Activated CD4-positive, CD25-positive, alpha-beta regulatory T cell treated with anti-CD3 and anti-CD28 coated beads, Interleukin-2, amount 50 U/mL, for 16 hours (primary cell): ENCODE results near the gene CPED1.
"Not testable (repeated sequence)": the region's sequence is repeated elsewhere in the genome, so short reads cannot be mapped to it uniquely, and the experiment has no call there.

Experiments
- DNase-seq: peaks from one replicate; pipeline ENCODE4 v3.0.0-alpha.2; 2020; ENCODE audit warnings: low read depth, low spot score

CPED1 gene

DNA sequence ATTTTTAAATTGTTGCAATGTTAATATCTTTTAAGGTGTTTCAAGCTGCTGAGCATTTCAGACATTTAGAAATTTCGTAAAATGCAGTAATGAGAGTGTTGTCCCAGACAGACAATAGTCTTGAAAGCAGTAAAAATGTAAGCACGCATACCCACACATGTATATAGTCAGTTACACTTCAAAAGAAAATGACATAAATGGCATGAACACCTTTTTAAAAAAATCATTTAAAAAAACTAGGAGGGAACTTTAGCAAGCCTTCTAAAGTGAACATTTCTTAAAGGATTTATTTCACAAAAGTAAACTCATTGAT lies 51.0 kb downstream of the CPED1 start:
- DNase-seq, result no peak

DNA sequence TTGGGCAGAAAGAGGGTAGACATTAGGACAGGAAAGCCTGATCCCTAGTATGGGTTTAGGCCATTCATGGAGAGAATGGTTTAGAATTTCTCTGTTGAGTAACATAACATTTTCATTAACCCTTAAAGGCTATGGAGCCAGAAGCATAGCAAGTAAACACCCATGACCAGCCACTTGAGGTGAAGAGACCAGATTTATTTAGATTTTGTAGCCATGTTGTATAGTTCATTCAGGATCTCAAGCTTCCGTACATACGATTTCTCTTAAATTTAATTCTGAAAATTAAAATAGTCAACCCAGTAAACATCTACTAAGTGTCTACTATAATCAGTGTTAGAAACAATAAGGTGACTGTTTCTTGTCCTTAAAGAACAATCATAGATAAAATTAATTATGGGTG lies 51.5 kb downstream of the CPED1 start:
- DNase-seq, result no peak

DNA sequence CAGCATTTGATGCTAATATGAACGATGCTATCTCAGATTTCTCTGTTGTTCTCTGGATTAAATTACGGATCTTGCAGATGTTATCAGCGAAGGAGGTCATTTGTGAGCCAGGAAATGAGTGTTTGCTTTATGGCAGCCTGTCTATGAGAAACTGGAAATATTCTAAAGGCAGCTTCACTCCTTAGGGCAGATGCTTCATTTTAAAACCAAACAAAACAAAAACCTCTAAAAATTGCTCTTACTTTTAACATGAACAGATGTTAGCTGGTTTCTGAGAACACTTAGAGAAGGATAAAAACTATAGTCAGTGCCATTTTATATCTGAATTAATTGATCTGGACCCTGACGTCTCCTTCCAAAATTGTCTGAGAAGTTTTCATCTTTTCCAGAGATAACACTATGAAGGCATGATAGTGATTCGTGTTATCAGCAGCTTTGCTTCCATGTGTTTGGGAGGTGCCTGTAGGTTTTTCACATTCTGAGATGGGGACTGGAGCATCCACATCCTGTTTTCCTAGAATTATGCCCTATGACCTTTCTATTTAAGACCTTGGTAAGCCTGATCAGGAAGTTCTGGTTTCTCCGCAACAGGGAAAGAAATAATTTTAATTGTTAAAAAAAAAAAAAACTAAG lies 53.1 kb downstream of the CPED1 start:
- DNase-seq, result no peak

DNA sequence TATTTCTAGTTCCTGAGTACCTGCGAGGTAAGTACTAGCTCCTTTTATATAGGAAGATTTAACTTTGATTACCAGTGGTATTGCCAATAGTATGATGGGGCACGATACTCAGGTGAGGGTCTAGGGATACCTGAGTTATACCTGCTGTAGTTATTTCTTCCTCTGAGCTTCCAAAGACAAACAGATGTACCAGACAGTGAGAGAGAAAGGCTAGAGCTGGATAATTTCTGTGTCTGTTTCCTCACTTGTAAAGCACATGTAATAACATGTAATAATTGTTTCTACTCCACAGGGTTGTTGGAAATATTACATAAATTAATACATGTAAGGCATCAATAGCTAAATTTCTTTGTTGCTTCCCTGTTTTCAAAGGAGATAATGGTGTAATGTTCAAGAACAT lies 53.7 kb downstream of the CPED1 start:
- no peak for DNase-seq

DNA sequence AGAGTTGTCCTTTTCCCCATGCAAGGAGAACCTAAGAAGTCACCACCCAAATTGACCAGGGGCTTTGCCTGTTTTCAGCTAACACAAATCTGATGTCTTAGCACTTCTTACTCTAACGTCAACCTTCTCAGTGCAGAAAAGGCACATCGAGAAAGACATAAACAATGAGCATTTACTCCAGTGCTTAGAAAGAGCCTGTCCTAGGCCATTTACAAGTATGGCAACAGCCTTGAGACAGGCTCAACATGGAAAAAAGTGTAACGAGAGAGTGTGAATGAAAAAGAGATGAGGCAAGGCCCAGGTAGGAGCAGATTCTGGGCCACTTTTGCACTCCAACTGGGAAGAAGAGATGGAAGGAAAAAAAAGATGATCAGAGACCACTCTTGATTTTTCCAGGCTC lies 54.4 kb downstream of the CPED1 start:
- no peak for DNase-seq

DNA sequence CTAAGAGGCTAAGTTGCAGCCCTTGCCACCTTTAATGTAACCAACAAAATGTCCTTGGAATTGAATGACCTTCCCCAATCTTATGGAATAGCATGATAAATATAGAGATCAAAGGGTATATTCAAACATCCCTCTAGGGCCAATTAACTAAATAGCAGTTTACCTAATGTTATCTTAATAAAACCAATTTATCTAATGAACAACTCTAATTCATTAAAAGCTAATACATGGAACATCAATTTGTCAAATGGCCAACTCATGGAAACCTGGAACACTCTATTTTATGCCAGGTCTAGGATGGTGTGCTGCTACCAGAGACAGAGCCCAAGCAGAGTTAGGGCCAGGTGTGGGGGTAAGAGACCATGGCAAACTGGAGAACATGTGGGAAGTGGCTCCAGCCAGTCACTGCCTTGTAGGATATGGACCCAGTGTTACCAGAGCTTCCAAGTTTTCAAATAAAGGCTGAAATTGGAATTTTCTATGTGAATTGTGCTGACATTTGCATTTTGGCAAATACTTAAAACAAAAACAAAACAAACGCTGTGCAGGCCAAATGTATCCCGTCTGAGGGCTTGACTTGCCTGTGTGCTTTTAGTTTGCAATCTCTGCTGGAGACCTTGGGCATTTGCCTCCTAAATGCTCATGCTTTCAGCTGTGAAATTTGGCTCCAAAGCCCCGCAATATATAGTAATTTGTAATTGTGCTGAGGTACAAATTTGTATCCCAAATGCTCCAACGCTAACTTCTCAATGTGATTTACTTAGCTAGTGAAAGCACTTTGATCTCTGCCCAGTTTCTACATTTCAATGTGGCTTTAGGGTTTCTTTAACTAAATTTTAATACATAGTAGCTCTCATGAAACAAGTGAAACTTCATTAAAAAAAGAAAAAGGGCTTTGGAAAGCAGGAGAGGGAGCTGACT lies 55.1 kb downstream of the CPED1 start:
- no peak for DNase-seq

DNA sequence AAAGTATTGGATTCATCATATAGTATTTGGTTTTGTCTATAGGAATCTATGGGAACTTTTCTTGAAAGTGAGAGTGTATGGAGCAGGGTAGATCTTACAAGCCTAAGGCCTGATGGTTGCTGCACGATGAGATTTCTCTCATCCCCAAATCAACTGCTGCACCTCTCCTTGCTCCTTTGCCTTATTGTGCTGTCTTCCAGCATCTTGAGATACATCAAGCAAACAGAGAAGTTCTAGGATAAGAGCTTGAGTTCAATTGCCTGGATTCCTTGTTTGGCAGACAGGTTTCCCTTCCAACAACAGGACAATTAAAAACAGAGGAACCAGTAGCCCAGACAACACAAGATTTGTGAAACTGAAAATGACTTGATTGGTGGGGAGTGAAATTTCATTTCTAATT lies 56.6 kb downstream of the CPED1 start:
- DNase-seq, result no peak

DNA sequence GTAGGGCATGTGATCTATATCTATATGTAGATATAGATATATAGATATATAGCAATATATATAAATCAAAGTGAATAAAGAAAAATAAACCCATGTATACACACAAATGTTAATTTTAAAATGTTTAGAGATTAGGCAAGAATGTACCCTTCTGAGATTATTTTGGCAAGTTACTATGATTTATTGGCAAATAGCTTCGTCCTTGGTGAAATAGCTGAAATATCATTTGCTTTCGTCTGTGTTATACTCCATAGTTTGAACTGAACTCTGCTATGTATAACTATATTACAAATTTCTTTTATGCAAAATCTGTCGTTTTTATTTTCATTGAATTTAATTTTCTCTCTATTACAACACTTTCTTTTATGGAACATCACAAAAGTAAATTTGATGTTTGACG lies 57.5 kb downstream of the CPED1 start:
- no peak for DNase-seq

DNA sequence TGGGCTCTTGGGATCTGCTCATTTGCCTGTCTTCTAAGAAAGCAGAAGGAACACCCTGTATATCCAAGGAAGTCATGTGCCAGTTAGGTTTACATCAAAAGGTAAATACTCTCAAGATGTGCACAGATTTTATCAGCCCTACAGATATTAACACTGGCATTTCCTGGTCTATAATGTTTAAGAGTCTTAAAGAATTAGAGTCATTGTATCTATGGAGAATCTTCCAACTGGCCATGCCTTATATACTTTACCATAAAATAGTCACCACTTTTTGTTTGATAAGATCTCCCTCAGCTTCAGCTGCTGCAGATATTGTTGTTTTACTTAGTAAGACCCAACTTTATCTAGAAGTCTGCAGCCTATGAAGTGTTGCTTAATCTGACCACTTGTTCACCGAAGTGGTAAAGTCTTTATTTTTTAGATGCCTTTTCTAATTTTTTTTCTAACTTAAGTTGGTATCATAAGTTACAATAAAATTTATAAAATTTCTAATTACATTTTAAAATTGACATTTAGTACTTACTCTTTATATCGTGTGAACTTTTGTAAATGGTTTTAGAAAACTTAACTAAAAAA lies 58.5 kb downstream of the CPED1 start:
- DNase-seq, result no peak

DNA sequence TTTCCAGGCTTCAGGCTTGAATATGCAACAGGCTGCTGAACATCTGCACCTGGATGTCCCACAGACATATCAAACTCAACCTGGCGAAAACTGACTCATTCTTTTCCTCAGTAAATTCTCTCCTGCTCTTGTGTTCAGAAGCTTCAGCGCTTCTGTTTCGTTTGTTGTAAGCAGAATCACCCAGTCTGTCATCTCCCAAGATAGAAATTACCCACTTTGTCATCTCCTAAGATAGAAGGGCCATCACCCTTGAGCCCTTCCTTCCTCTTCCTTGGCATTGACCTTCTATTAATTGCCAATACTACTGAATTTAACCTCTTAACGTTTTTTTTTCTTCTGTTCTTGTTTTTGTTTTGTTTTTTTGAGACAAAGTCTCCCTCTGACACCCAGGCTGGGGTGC lies 59.7 kb downstream of the CPED1 start:
- DNase-seq, result no peak

DNA sequence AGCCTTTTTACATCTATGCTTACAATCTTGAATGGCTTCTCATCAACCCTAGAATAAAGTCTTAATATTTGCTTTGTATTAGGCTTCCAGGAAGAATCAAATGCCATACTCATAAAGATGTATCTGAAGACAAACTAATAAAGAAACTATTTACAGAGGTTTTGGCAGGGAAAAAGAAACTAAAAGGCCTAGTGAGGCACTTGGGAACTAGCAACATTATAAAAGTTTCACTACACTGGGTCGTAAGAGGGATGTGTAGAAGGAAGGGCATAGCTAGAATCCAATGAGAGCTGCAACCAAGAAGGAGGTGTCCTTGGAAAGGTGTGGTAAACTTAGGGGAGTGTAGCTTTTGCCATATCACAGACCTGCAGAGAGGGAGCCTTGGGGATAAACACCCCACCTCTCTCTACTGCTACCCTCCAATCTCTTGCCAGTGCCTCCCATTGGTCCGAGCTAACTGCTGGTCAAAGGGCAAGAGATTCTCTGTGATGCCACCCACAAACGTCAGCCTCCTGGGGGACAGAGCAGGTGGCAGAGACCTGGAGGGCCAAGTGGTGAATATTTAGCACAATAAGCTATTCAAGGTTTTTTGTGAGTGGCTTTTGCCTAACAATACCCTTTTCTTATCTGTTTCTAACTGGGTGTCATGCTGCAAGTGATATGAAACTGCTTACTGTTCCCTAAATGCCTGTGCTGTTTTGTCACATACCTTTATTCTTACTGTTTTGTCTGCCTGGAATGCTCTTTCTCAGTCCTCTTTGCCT lies 60.7 kb downstream of the CPED1 start:
- no peak for DNase-seq

DNA sequence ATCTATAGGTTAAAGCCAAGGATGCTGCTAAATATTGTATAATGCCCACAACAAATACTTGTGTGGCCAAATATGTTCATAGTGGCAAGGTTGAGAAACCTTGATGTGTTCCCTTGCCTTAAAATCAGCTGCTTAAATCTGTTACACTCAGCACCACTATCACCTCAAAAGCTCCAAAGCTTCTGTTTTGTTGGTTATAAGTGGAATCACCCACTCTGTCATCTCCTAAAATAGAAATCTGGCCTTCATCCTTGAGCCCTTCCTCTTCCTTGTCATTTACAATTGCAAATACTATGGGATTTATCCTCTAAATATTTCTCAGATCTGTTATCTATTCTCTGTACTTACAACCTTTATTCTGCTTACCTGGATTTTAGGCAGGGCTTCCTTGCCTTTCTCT lies 61.4 kb downstream of the CPED1 start:
- no peak for DNase-seq

DNA sequence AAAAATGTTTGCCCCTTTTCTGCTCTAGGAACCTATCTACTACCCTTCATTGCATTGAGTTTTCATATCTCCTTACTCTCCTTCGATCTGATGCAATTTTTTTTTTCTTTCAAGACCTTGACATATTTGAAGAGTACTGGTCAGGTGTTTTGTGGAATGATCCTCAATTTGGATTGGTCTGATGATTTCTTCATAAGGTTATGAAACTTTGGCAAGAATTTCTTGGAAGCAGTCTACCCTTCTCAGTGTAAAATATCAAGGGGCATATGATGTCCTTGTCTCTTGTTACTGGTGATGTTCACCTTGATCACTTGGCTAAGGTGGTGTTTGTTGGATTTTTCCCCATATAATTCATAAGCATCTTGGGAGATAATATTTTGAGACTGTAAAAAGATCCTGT lies 64.7 kb downstream of the CPED1 start:
- no peak for DNase-seq

DNA sequence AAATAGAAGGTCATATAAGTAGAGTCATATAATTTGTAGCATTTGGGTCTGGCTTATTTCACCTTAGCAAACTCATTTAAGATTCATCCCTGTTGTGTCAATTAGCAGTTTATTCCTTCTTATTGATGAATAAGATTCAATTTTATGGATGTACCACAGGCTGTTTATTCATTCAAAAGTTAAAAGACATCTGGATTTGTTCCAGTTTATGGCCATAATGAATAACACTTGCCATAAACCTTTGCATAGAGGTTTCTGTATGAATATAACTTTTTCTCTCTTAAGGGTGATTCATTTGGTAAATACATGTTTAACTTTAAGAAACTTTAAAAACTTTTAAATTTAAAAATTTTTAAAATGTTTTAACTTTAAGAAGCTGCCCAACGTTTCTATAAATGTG lies 66.4 kb downstream of the CPED1 start:
- no peak for DNase-seq

DNA sequence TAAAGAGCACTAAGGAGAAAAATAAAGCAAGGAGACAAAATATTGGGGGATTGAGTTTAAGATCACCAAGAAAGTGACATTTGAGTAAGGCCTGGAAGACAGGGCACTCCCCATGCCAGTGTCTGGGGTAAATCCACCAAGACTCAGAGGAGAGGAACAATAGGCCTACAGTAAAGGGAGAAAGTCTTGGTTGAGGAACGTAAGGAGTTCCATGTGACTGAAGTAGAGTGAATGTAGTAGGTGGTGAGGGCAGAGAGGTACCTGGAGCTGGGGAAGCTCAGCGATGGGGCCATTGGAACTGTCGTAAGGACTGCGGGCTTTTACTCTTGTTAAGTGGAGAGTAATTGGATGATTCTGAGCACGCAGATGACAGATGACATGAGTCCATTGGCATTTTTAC lies 69.4 kb downstream of the CPED1 start:
- no peak for DNase-seq

DNA sequence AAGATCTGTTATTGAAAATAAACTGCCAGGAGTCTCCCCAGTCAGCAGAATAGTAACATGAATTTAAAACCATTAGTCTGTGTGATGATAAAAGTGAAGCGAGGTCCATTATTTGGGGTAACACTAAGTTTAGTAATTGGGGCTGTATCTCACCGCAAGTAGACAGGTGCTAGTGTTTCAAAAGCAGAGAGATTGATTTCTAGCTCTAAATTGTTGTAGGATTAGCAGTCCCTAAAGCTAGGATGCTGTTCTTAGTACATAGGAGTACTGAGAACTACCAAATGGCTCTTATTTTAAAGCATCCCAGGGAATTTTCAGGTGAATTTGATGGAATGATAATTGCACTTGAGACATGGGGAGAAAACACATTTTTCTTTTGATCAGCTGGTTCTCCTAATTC lies 70.5 kb downstream of the CPED1 start:
- no peak for DNase-seq

DNA sequence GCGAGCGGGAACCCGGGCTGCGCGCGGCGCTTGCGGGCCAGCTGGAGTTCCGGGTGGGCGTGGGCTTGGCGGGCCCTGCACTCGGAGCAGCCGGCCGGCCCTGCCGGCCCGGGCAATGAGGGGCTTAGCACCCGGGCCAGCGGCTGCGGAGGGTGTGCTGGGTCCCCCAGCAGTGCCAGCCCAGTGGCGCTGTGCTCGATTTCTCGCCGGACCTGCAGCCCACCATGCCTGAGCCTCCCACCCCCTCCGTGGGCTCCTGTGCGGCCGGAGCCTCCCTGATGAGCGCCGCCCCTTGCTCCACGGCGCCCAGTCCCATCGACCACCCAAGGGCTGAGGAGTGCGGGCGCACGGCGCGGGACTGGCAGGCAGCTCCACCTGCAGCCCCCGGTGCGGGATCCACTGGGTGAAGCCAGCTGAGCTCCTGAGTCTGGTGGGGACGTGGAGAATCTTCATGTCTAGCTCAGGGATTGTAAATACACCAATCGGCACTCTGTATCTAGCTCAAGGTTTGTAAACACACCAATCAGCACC lies 71.5 kb downstream of the CPED1 start:
- DNase-seq, result not testable (repeated sequence)

DNA sequence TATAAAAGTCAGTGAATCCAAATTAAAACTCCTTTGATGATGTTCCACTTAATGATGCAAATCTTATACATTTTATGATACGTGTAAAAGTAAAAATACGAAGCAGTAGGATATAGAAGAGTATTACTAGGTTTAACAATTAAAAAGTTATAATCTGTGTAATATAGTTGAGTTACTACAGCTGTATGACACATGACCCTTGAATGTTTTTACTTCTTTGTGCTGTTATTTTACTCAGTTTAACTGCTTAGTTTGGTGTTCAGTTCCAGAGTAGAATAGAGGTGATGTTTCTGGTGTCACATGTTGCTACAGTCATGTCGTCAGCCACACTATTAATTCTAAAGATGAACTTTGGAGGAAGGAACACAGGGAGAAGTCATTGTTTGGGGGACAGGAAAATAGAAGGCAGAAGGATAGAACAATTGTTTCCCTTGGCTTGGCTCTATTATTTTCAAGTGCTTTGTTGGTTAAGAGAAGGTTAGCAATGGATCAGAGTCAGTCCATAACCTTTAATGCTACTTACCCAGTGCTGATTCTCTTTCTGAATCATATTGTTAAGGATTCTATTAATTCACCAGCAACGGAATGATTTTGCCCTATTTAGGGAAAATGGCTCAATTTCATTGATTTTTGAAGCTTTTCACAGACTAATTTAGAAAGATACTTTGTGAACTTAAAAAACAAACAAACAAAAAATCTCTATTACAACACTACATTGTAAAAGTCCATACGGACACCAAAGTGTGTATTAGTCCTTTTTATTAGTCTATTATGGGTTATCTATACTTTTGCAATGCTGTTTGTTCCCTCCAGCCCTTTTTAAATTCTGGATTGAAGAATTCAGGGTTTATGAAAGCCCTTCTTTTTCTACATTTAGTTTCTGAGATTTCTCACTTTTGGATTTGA lies 73.4 kb downstream of the CPED1 start:
- DNase-seq, result no peak

DNA sequence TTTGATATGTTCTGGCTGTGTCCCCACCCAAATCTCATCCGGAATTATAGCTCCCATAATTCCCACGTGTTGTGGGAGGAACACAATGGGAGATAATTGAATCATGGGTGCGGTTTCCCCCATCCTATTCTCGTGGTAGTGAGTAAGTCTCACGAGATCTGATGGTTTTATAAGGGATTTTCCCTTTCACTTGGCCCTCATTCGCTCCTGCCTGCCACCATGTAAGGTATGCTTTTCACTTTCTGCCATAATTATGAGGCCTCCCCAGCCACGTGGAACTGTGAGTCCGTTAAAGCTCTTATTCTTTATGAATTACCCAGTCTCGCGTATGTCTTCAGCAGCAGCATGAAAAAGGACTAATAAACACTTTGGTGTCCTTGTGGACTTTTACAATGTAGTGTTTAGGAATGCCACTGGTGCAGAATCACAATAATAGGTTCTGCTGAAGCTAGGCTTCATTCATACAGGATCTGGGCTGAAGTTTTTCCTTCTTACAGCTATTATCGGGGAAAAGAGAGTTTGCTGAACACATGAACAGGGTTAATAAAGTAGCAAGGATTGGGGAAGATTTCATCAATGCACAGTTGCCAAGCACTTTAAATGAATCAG lies 74.3 kb downstream of the CPED1 start:
- no peak for DNase-seq

DNA sequence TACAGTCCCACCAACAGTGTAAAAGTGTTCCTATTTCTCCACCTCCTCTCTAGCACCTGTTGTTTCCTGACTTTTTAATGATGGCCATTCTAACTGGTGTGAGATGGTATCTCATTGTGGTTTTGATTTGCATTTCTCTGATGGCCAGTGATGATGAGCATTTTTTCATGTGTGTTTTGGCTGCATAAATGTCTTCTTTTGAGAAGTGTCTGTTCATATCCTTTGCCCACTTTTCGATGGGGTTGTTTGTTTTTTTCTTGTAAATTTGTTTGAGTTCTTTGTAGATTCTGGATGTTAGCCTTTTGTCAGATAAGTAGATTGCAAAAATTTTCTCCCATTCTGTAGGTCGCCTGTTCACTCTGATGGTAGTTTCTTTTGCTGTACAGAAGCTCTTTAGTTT lies 79.2 kb downstream of the CPED1 start:
- DNase-seq, result not testable (repeated sequence)
